Measurements from ENCODE around the gene TMEM168.

GRCh38 chr7:112781558-112781957 lies 8.6 kb downstream of the TMEM168 start:
- TF ChIP-seq EP300 (IDR thresholded peaks at IDR 0.05): no peak
- no peak for TF ChIP-seq CTCF (IDR thresholded peaks at IDR 0.05)
- no peak for TF ChIP-seq POLR2A (IDR thresholded peaks at IDR 0.05)
- no peak for TF ChIP-seq POLR2AphosphoS5 (IDR thresholded peaks at IDR 0.05)
